ENCODE results near the gene B3GAT1.

- TF ChIP-seq CTCF (IDR thresholded peaks at IDR 0.05) (no peak), POLR2A (IDR thresholded peaks at IDR 0.05) (no peak), EP300 (IDR thresholded peaks at IDR 0.05; ENCODE audit: low read depth) (no peak), POLR2AphosphoS5 (IDR thresholded peaks at IDR 0.05) (no peak)
These were observed 41.4 kb upstream of the B3GAT1 start for GRCh38 chr11:134453441-134453840.

Data from transverse colon (tissue), 4 donors.